Left forelimb (tissue), 1 donor: ENCODE data around the gene OGDHL.
"Not testable (repeated sequence)": the region's sequence is repeated elsewhere in the genome, so short reads cannot be mapped to it uniquely, and the experiment has no call there.

Experiments
- DNase-seq: peaks from one replicate; pipeline ENCODE4 v3.0.0-alpha.2; 2018; ENCODE audit warnings: low spot score

The OGDHL gene

GRCh38 chr10:49761789-49762565 lies at the start of gene OGDHL:
TSS of gene OGDHL (minus strand) at chr10:49762323. CDS start at chr10:49758592, 3,731 bp downstream.
- peak; percentile 81 for DNase-seq

- no peak for DNase-seq
These were observed 41.9 kb upstream of the OGDHL start for GRCh38 chr10:49803988-49804387.

GRCh38 chr10:49798275-49798674 lies 36.2 kb upstream of the OGDHL start:
- no peak for DNase-seq

- no peak for DNase-seq
These were observed 29.0 kb upstream of the OGDHL start for GRCh38 chr10:49791100-49791499.

GRCh38 chr10:49784681-49785080 lies 22.6 kb upstream of the OGDHL start:
- DNase-seq, result no peak

- no peak for DNase-seq
These were observed 21.5 kb upstream of the OGDHL start for GRCh38 chr10:49783645-49784044.

- DNase-seq, result no peak
These were observed 19.1 kb upstream of the OGDHL start for GRCh38 chr10:49781247-49781646.

- no peak for DNase-seq
These were observed 16.1 kb upstream of the OGDHL start for GRCh38 chr10:49778197-49778596.

GRCh38 chr10:49776851-49777250 lies 14.7 kb upstream of the OGDHL start:
- DNase-seq, result no peak

- DNase-seq, result no peak
These were observed 12.9 kb upstream of the OGDHL start for GRCh38 chr10:49775014-49775413.

GRCh38 chr10:49772944-49773343 lies 10.8 kb upstream of the OGDHL start:
- DNase-seq, result not testable (repeated sequence)

- DNase-seq, result not testable (repeated sequence)
These were observed 8.9 kb upstream of the OGDHL start for GRCh38 chr10:49771046-49771445.

GRCh38 chr10:49769692-49770091 lies 7.6 kb upstream of the OGDHL start:
- no peak for DNase-seq

GRCh38 chr10:49768731-49769130 lies 6.6 kb upstream of the OGDHL start:
- DNase-seq, result no peak

- DNase-seq, result no peak
These were observed 6.2 kb upstream of the OGDHL start for GRCh38 chr10:49768329-49768728.

GRCh38 chr10:49767752-49768151 lies 5.6 kb upstream of the OGDHL start:
- no peak for DNase-seq

GRCh38 chr10:49766484-49766883 lies 4.4 kb upstream of the OGDHL start:
- no peak for DNase-seq

- DNase-seq, result no peak
These were observed 399 bp upstream of the OGDHL start for GRCh38 chr10:49762566-49762877.

- DNase-seq, result no peak
These were observed 828 bp downstream of the OGDHL start for GRCh38 chr10:49761201-49761788.

GRCh38 chr10:49760789-49761188 lies 1.3 kb downstream of the OGDHL start:
- DNase-seq, result no peak

GRCh38 chr10:49759787-49760551 lies 2.2 kb downstream of the OGDHL start:
- no peak for DNase-seq

GRCh38 chr10:49758249-49758930 lies 3.7 kb downstream of the OGDHL start:
- DNase-seq, result no peak

GRCh38 chr10:49756641-49757040 lies 5.5 kb downstream of the OGDHL start:
- no peak for DNase-seq
